Natural killer cell (primary cell): ENCODE measurements around the gene RUNX3. TPM values are rescaled to one million over a fixed set of nuclear protein-coding genes. Genes with fewer than 3 reads are reported as not detected.

ENCODE experiments used
- ATAC-seq, 3 donors: fragments of 150-1000 bp in 2 of 3; fragments of 200-7000 bp in 1 of 3; cut with Tn5 transposase; 1 replicate in 1 of 3; 2 replicates in 2 of 3; pipeline ENCODE4 v1.10.0; 2021; ENCODE audit warnings: mild to moderate bottlenecking in 2 of 3, moderate library complexity in 2 of 3
- DNase-seq, 2 donors: peaks; one replicate each; pipeline versions ENCODE4 v3.0.0 to v3.0.0-alpha.2; 2013 to 2021; ENCODE audit warnings: mixed read lengths in 1 of 2
- H3K27ac ChIP-seq: one replicate; pipeline ENCODE4 v1.5.1; 2013; ENCODE audit warnings: mild to moderate bottlenecking, low read length
- H3K27me3 ChIP-seq: one replicate; pipeline ENCODE4 v1.6.1; 2013; ENCODE audit warnings: low read length; ENCODE audit not compliant: control insufficient read depth, insufficient read depth
- H3K36me3 ChIP-seq: one replicate; pipeline ENCODE4 v1.6.1; 2013; ENCODE audit warnings: low read length; ENCODE audit not compliant: control insufficient read depth, insufficient read depth
- H3K4me1 ChIP-seq: one replicate; pipeline ENCODE4 v1.6.1; 2013; ENCODE audit warnings: low read length; ENCODE audit not compliant: control insufficient read depth, insufficient read depth
- H3K4me3 ChIP-seq: one replicate; pipeline ENCODE4 v1.5.1; 2013; ENCODE audit warnings: low read length
- H3K9me3 ChIP-seq: one replicate; pipeline ENCODE4 v1.6.1; 2013; ENCODE audit warnings: low read length; ENCODE audit not compliant: control insufficient read depth, insufficient read depth
- H3K27ac Mint-ChIP-seq, 2 donors: one replicate each; pipeline ENCODE4 v1.8.0; 2022; ENCODE audit warnings: mild to moderate bottlenecking in 2 of 2, mixed read lengths in 2 of 2, moderate library complexity in 1 of 2
- H3K27me3 Mint-ChIP-seq, 2 donors: one replicate each; pipeline ENCODE4 v1.8.0; 2022; ENCODE audit warnings: low read depth in 2 of 2, mixed read lengths in 2 of 2
- H3K36me3 Mint-ChIP-seq: one replicate; pipeline ENCODE4 v1.8.0; 2022; ENCODE audit warnings: mixed read lengths
- H3K4me1 Mint-ChIP-seq, 2 donors: one replicate each; pipeline ENCODE4 v1.8.0; 2022; ENCODE audit warnings: mixed read lengths in 2 of 2
- H3K4me3 Mint-ChIP-seq: one replicate; pipeline ENCODE4 v1.8.0; 2022; ENCODE audit warnings: mild to moderate bottlenecking, moderate library complexity, mixed read lengths
- H3K9me3 Mint-ChIP-seq, 2 donors: one replicate each; pipeline ENCODE4 v1.8.0; 2022; ENCODE audit warnings: mixed read lengths in 2 of 2
- CTCF ChIP-seq: fragments of 200-600 bp; IDR thresholded peaks from one replicate; pipeline ENCODE4 v1.8.0; 2022; ENCODE audit warnings: antibody characterized with exemption
- WGBS: methylation state at CpG from one replicate; pipeline ENCODE4 v1.1.7; 2013; ENCODE audit warnings: missing lambda C conversion rate; ENCODE audit not compliant: insufficient coverage; 5-methylcytosine and 5-hydroxymethylcytosine counted together
- intact Hi-C: fragments of 100-400 bp; cut with micrococcal nuclease; formaldehyde crosslinking; loops from one replicate; pipeline ENCODE4 v1.14.2; 2022
- total RNA-seq, 4 donors: library from RNA; stranded (reverse); fragments of 120-200 nt in 1 of 4; gene quantifications; one replicate each; pipeline versions ENCODE4 v1.2.3 to v1.2.4, GENCODE V29; 2013 to 2022

RUNX3 gene
- total RNA-seq, 3 donors from 2014 or later (not counting 1 experiment from before 2014, with no cell fraction given) = 537 to 630 (median 601) TPM

DNA sequence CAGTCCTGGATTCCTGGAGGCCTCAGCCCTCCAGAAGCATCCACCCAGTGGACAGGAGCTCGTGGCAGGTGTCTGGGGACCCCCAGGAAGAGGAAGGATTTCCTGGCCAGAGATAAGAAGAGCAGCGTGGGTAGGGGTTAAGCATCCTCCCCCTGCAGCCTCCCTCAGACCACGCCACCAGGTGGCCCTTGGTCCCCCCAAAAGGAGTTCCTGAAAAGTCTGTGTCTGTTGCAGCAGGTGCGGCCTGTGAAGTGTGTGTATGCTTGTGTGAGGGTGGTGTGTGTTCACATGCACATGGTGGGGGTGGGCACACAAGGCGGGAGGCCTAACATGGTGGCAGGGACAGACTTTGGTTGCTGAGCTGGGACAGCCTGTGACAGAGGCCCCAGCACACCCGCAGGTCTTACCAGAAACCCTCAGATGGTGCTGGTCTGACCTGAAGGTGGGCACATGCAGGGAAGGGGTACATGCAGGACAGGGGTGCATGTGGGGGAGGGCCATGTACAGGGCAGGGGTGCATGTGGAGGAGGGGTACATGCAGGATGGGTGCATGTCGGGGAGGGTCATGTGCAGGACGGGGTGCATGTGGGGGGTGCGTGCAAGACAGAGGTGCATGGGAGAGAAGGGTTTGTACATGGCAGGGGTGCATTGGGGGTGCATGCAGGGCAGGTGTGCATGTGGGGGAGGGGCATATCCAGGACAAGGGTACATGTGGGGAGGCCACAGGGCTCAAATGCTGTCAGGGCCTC is 18.2 kb upstream of the RUNX3 start:
- DNase-seq (peak in 1 of 2 donors; percentile 34), ATAC-seq (no peak)

DNA sequence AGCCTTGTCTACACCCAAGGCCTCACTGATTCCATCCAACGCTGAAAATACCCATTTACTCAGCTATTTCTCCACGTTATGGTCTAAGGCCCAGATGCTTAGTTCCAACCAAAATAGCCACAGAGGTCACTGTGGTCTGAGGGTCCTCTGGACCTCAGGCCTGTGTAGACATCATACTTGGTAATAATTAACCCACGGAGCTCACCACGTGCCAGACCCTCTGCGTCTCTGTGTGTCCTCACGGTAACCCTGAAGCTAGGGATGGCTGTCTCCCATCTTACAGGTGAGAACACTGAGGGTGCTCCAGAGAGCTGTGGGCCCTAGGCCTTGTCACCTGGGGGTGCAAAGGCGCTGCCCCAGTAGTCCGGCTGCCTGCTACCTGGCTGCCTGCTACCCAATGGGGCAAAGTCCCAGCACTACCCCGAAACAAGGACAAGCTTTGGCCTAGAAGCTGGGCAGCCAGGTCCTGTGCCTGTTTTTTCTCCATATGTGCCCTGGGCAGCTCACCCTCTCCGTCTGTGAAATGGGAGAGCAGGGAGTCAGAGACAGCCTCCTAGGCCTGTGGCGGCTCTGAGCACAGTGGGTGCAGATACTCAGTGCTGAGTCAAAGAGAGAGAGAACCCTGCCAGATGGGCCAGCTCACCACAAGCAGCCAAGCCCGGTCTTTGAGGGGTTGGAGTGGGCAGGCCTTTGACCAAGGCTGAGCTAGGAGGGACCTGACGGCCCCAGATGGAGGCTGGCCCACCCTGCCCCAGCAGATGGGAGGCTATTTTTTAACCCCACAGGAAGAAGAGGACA is 17.0 kb upstream of the RUNX3 start:
- H3K4me3 Mint-ChIP-seq = no peak overlapping the region
- no peak for DNase-seq

More for the DNA sequence above, 18.2 kb upstream of the RUNX3 start:
- WGBS = 79% methylated on average over 9 of the region's 9 CpGs
- intact Hi-C loops = no loop called here
- H3K36me3 Mint-ChIP-seq = no peaks in the 10 kb centered on the region
- H3K4me3 Mint-ChIP-seq = no peak overlapping the region
- peaks cover 44% of the 10 kb centered on the region for H3K4me1 ChIP-seq
- H3K9me3 ChIP-seq = no peaks in the 10 kb centered on the region
- no peaks in the 10 kb centered on the region for H3K27me3 ChIP-seq
- H3K27me3 Mint-ChIP-seq = peaks cover 22 to 24% of the 10 kb centered on the region in 2 donors
- H3K9me3 Mint-ChIP-seq = no peaks in the 10 kb centered on the region
- no peak overlapping the region for H3K27ac Mint-ChIP-seq
- H3K36me3 ChIP-seq = no peaks in the 10 kb centered on the region
- H3K4me3 ChIP-seq = no peak overlapping the region
- no peak overlapping the region for H3K27ac ChIP-seq
- no peak for TF ChIP-seq CTCF
- H3K4me1 Mint-ChIP-seq = peaks cover 18 to 34% of the 10 kb centered on the region in 2 donors

GRCh38 chr1:24945354-24946326 is 15.6 kb upstream of the RUNX3 start:
- H3K27me3 ChIP-seq = no peaks in the 10 kb centered on the region
- Mint-ChIP-seq H3K27ac (no peak overlapping the region), H3K4me3 (no peak overlapping the region), H3K36me3 (no peaks in the 10 kb centered on the region), H3K4me1 (peaks cover 0 to 21% of the 10 kb centered on the region in 2 donors), H3K9me3 (no peaks in the 10 kb centered on the region), H3K27me3 (peaks cover 24 to 31% of the 10 kb centered on the region in 2 donors)
- H3K27ac ChIP-seq = no peak overlapping the region
- intact Hi-C loops = no loop called here
- ATAC-seq (no peak), DNase-seq (no peak)
- H3K9me3 ChIP-seq = no peaks in the 10 kb centered on the region
- no peaks in the 10 kb centered on the region for H3K36me3 ChIP-seq
- no peak for TF ChIP-seq CTCF
- peaks cover 24% of the 10 kb centered on the region for H3K4me1 ChIP-seq
- no peak overlapping the region for H3K4me3 ChIP-seq
- 96% methylated on average over 9 of the region's 10 CpGs for WGBS

More for the DNA sequence above, 17.0 kb upstream of the RUNX3 start:
- Histone ChIP-seq H3K9me3 (no peaks in the 10 kb centered on the region), H3K27me3 (no peaks in the 10 kb centered on the region), H3K4me1 (peaks cover 32% of the 10 kb centered on the region), H3K36me3 (no peaks in the 10 kb centered on the region), H3K4me3 (no peak overlapping the region), H3K27ac (no peak overlapping the region)
- no peaks in the 10 kb centered on the region for H3K36me3 Mint-ChIP-seq
- H3K27me3 Mint-ChIP-seq = peaks cover 25 to 28% of the 10 kb centered on the region in 2 donors
- TF ChIP-seq CTCF = no peak
- intact Hi-C loops = no loop called here
- ATAC-seq = no peak
- H3K4me1 Mint-ChIP-seq = peaks cover 8 to 25% of the 10 kb centered on the region in 2 donors
- no peak overlapping the region for H3K27ac Mint-ChIP-seq
- H3K9me3 Mint-ChIP-seq = no peaks in the 10 kb centered on the region
- 74% methylated on average over 13 of the region's 13 CpGs for WGBS
